ENCODE results near the gene AIFM3. TPM values are rescaled to one million over a fixed set of nuclear protein-coding genes. Genes with fewer than 3 reads are reported as not detected.

The AIFM3 gene
- total and polyA plus RNA-seq, 2 of the 4 experiments (the other 2 are of a cell fraction) = 0.09 to 0.18 TPM

GRCh38 chr22:21014726-21015465 lies 47.8 kb downstream of the AIFM3 start, which contains the start of gene P2RX6:
Gene P2RX6, plus strand, starts transcription at chr22:21015165. Its CDS starts 10 bp downstream, at chr22:21015175.
- Histone ChIP-seq H3K18ac (ENCODE audit: low read depth, low read length) (peak within 1 kb of the TSS; percentile 52), H4K5ac (ENCODE audit: low read depth, low read length) (peak within 1 kb of the TSS; percentile 40), H3K36me3 (ENCODE audit: control insufficient read depth, insufficient read depth, low read length) (no peaks in the 10 kb centered on the region), H4K91ac (ENCODE audit: insufficient read depth, low read depth, low read length) (no peak within 1 kb of the TSS; the same call in 1 of the 2 replicates), H3K27ac (ENCODE audit: insufficient read depth, low read length) (peak within 1 kb of the TSS; percentile 88), H3K9me1 (ENCODE audit: insufficient read depth, low read length) (peaks cover 8% of the 10 kb centered on the region; the same call in 1 of the 2 replicates), H2BK20ac (ENCODE audit: low read depth, low read length) (peak within 1 kb of the TSS; percentile 32; the same call in 1 of the 2 replicates), H3K23ac (ENCODE audit: low read depth, low read length) (peak within 1 kb of the TSS; percentile 64), H4K8ac (ENCODE audit: low read depth in 2 of 2, low read length in 2 of 2) (peak within 1 kb of the TSS; percentile 19 to 94; a peak in 3 of 4 replicates), H3K79me1 (ENCODE audit: low read depth in 1 of 2, low read length in 2 of 2) (0 out of 4 replicates have a peak, but pooled peaks cover 0 to 5% of the 10 kb centered on the region in 2 experiments), H2AFZ (replicated peaks; ENCODE audit: low read length, poor library complexity) (peak within 1 kb of the TSS; percentile 100), H4K20me1 (ENCODE audit: insufficient read depth, low read length) (peaks cover 4% of the 10 kb centered on the region; the same call in 1 of the 2 replicates), H3K9ac (ENCODE audit: low read depth, low read length) (peak within 1 kb of the TSS; percentile 55), H2AK9ac (replicated peaks; ENCODE audit: low read depth, low read length, poor library complexity) (peak within 1 kb of the TSS; percentile 82), H3K4me1 (ENCODE audit: control insufficient read depth, insufficient read depth, low read length) (peaks cover 14% of the 10 kb centered on the region), H3K4ac (ENCODE audit: low read depth, low read length) (peak within 1 kb of the TSS; percentile 79), H3K4me2 (ENCODE audit: low read depth, low read length) (peak within 1 kb of the TSS; percentile 85), H2BK15ac (ENCODE audit: low read depth, low read length) (peak within 1 kb of the TSS; percentile 3; the same call in 1 of the 3 replicates), H3K27me3 (ENCODE audit: control insufficient read depth, insufficient read depth, low read length) (peaks cover 1% of the 10 kb centered on the region; the same call in 1 of the 2 replicates), H2AK5ac (ENCODE audit: low read depth, low read length) (peak within 1 kb of the TSS; percentile 66), H2BK120ac (ENCODE audit: low read depth, low read length) (peak within 1 kb of the TSS; percentile 90), H3K56ac (ENCODE audit: extremely low read depth, insufficient read depth, low read length) (no peak within 1 kb of the TSS), H3K9me3 (ENCODE audit: control insufficient read depth, insufficient read depth, low read length) (no peaks in the 10 kb centered on the region), H3K4me3 (ENCODE audit: insufficient read depth, low read depth, low read length) (peak within 1 kb of the TSS; percentile 52), H2BK5ac (ENCODE audit: low read depth, low read length, poor library complexity, severe bottlenecking) (peak within 1 kb of the TSS; percentile 87), H3K14ac (replicated peaks; ENCODE audit: low read depth, low read length) (peak within 1 kb of the TSS; percentile 90)
- intact Hi-C loops (cut with micrococcal nuclease) (loop anchor here (2.0 kb wide), 1 partner anchor 30 kb away; the partner anchor contains the start of gene LRRC74B), dilution Hi-C loops (cut with HindIII; ENCODE audit: low sequenced_read_pairs, unreplicated experiment) (no loop called here), in situ Hi-C loops (cut with MboI; ENCODE audit: low sequenced_read_pairs) (loop anchor here (10.0 kb wide), 1 partner anchor 80 kb away; no protein-coding TSS in a partner anchor)
- no TSS peak for BruUV-seq (replicated peaks)
- DNase-seq (peak; percentile 13), ATAC-seq (ENCODE audit: low read depth) (peak; percentile 49)
- POLR2A ChIA-PET (ENCODE audit: unreplicated experiment) = interaction anchor here (1.1 kb wide), 1 partner anchor 13 kb away, joined by 3 read pairs; the partner anchor contains the start of gene THAP7
- 32% methylated on average over 3 of the region's 12 CpGs; no CpG with 5 or more reads in 1 of the 2 experiments for WGBS, 2 experiments (ENCODE audit: extremely low coverage in 2 of 2, insufficient read length in 1 of 2)
- TF ChIP-seq POLR2A (IDR thresholded peaks at IDR 0.05; ENCODE audit: low read depth, low read length) (no peak), RFX5 (IDR thresholded peaks at IDR 0.05; ENCODE audit: low read depth, low read length) (no peak), MAFK (IDR thresholded peaks at IDR 0.05; ENCODE audit: low read depth, low read length) (no peak), NFE2L2 (IDR thresholded peaks at IDR 0.05; ENCODE audit: low read depth, low read length) (peak; percentile 21; the same call in 1 of the 2 replicates), RAD21 (IDR thresholded peaks at IDR 0.05; ENCODE audit: low read length) (no peak), FOS (IDR thresholded peaks at IDR 0.05; ENCODE audit: low read depth, low read length) (0 out of 2 replicates have a peak, but pooled peaks have one; percentile 25), BHLHE40 (IDR thresholded peaks at IDR 0.05; ENCODE audit: low read depth, low read length) (0 out of 2 replicates have a peak, but pooled peaks have one; percentile 7), CTCF (conservative IDR thresholded peaks at IDR 0.05; ENCODE audit: low read depth, low read length) (no peak), MXI1 (IDR thresholded peaks at IDR 0.05; ENCODE audit: borderline replicate concordance, low read depth, low read length) (peak; percentile 53; the same call in 1 of the 2 replicates)
- CTCF ChIA-PET = interaction anchor here (0.6 kb wide), 1 partner anchor 73 kb away, joined by 5 read pairs; no protein-coding TSS in a partner anchor

Measured in IMR-90 (cell line).